NOMO-1 (cell line): ENCODE data around the gene NXN.
"Not testable (repeated sequence)": the region's sequence is repeated elsewhere in the genome, so short reads cannot be mapped to it uniquely, and the experiment has no call there.

Source experiments
- DNase-seq, 2 experiments: peaks; one replicate each; lab custom pipeline; 2025; ENCODE audit not compliant: unreplicated experiment in 2 of 2; lab: John Stamatoyannopoulos, UW

NXN gene

DNA sequence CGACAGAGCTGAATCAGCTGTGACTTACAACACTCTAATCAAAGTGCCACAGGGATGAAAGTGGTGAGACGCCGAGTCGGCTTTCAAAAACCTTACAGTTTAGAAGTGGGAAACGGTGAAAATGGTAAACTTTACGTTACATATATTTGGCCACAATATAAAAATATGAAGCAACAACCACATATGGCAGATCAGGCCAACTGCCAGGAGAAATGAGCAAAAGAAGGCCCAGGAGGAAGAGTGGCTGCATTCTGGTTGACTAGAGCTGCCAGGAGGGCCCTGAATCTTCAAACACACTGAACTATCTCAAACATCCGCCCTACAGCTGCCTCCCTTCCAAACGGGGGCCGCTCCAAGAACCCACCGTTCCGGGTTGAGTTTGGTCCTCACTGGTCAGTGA, 141.1 kb downstream of the NXN start:
- no peak for DNase-seq

- DNase-seq: no peak
Measured at GRCh38 chr17:836151-836550, 143.4 kb downstream of the NXN start.

DNA sequence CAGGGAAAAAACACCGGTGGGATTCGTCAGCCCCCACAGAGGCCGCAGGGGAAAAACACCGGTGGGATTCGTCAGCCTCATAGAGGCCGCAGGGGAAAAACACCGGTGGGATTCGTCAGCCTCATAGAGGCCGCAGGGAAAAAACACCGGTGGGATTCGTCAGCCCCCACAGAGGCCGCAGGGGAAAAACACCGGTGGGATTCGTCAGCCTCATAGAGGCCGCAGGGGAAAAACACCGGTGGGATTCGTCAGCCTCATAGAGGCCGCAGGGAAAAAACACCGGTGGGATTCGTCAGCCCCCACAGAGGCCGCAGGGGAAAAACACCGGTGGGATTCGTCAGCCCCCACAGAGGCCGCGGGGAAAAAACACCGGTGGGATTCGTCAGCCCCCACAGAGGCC, 143.9 kb downstream of the NXN start:
- not testable (repeated sequence) for DNase-seq

- no peak for DNase-seq
Measured at GRCh38 chr17:835263-835662, 144.3 kb downstream of the NXN start.

DNA sequence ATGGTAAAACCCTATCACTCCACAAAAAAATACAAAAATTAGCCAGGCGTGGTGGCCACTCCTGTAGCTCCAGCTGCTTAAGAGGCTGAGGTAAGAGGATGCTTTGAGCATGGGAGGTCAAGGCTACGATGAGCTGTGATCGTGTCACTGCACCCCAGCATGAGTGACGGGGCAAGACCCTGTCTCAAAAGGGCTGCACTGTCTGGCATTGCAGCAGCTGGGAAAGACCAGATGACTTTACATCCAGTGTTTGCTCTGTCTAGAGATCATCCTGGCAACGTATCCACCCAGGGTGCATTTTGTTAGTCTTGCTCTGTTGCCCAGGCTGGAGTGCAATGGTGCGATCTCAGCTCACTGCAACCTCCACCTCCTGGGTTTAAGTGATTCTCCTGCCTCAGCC, 145.4 kb downstream of the NXN start:
- DNase-seq: no peak

GRCh38 chr17:830950-831349, 148.6 kb downstream of the NXN start:
- no peak for DNase-seq

DNA sequence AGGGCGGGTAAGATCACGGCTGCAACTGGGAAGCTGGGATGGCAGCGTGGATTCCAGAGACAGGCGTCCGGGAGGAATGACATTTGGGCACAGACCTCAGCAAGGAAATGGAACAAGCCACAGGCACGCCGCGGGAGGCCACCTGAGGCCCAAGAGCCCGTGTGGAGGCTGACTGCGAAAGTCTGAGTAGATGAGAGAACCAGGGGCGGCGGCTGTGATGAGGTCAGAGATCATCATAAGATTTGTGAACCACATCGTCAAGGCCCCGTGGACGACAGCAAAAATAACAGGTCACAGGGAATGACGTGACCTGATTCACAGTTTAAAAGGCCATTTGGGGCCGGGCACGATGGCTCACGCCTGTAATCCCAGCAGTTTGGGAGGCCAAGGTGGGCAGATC, 149.2 kb downstream of the NXN start:
- DNase-seq: no peak

DNA sequence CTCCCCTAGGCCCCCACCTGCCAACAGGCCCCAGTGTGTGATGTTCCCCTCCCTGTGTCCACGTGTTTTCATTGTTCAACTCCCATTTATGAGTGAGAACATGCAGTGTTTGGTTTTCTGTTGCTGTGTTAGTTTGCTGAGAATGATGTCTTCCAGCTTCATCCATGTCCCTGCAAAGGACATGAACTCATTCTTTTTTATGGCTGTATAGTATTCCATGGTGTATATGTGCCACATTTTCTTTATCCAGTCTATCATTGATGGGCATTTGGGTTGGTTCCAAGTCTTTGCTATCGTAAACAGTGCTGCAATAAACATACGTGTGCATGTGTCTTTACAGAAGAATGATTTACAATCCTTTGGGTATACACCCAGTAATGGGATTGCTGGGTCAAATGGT, 150.0 kb downstream of the NXN start:
- DNase-seq: not testable (repeated sequence)

DNA sequence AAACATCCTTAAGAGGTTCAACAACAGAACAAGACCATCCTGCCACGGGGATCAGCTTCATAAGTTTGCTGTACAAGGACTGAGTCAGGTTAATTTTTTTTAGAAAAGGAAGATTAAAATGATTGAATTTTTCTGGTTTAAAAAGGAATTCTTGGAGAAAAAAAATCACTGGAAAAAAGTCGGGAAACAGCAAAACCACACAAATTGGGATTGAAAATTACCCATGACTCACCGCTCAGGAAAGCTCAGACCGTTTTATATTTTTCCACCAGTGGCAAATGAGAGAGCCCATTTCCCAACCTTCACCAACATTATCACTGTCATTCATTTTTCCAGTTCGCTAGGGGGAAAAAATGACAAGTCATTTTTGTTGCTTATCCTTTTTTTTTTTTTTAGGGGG, 150.8 kb downstream of the NXN start:
- no peak for DNase-seq

DNA sequence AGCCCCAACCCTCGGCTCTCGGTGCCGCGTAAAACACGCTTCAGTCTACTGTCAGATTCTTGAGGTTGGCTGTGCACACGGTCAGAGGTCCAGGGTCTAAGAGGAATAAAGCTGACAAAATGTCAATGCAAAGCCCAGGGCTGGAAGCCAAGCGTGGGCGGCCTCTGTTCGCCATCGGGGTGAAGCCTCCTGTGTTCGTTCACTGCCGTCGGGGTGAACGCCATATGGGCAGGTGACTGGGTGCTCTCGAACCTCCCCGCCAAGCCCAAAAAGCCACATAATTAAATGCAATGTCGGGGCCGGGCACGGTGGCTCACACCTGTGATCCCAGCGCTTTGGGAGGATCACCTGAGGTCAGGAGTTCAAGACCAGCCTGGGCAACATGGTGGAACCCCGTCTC, 152.8 kb downstream of the NXN start:
- DNase-seq: no peak

DNA sequence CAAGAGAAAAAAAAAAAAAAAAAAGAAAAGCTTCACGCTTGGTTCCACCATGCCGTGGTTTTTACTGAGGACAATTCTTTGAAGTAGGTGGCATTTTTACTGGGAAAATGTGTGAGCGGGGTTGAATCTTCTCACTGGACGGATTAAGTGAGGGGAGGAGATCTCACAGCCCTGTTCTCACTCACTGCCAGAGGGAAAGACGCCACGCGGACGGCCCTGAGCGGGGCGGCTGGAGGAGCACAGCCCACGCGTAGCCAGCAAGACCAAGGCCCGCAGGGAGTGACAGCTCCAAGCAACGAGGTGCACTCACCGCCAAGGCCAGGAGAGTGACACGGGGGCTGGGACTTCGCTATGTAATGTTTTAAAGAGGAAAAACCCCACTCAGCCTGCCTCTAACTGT, 154.4 kb downstream of the NXN start:
- no peak for DNase-seq

DNA sequence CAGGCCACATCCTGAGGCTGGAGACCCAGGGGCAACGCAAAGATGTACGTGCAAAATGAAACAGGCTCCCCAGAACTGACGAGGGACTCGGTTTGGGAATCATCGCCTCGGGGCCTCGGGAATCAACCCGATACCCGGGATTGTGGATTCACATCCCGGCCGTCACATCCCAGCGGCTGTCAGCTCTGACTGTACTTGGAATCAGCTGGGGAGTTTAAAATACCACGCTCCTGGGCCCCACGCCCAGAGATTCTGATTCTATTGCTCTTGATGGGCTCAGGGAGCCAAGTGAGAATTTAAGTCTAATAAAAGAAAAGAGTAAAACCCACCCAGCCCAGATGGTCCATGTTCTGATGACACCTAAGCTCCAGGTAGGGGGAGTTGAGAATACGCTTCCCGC, 155.2 kb downstream of the NXN start:
- DNase-seq: no peak

GRCh38 chr17:823501-823902, 156.1 kb downstream of the NXN start:
- DNase-seq: no peak

- no peak for DNase-seq
Measured at GRCh38 chr17:819251-819650, 160.3 kb downstream of the NXN start.

DNA sequence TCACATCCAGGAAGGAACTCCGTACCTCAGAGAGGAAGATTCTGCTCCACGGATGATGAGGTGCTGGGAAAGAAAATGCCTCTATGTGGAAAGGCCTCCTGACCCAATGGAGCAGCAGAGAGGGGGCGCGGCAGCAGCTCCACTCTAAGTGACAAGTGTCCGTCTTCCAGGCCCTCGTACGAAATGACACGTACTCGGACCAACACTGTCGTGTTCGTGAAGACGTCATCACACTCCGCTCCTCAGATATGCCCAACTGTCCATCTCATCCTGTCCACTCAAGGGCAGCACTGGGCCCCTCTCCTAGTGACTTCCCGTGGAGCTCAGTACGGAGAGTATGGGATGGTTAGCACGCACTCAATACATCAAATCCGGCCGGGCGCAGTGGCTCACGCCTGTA, 165.2 kb downstream of the NXN start:
- no peak for DNase-seq

- DNase-seq: no peak
Measured at GRCh38 chr17:812638-813204, 166.9 kb downstream of the NXN start.

GRCh38 chr17:811051-811784, 168.4 kb downstream of the NXN start:
- no peak for DNase-seq

- no peak for DNase-seq
Measured at GRCh38 chr17:807523-808294, 171.9 kb downstream of the NXN start.

GRCh38 chr17:806781-807522, 172.6 kb downstream of the NXN start:
- DNase-seq: no peak

DNA sequence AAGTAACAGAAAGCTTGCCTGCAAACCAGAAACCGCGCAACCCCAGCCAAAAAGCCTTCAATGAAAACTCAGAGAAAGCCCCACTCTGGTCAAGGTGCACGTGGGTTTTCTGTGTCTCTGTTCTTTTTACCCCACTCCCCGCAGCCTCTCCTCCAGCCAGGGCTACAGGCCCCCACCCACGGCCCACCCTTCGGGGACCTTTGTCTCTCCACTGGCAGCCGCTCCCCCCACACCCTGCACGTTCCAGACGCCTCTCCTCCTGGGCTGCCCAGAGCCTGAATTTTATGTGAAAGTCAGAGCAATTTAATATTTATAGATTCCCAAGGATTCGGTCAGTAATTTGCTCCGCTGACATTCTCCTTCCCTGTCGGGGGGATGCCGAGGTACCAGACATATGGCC, 173.2 kb downstream of the NXN start:
- no peak for DNase-seq

GRCh38 chr17:805886-806285, 173.7 kb downstream of the NXN start:
- not testable (repeated sequence) for DNase-seq
